WERI-Rb-1 (cell line): ENCODE results near the gene APOL3.

Source experiments
- DNase-seq: peaks from one replicate; pipeline ENCODE4 v3.0.0-alpha.2; 2020
- H3K27ac ChIP-seq: fragments of 250-450 bp; sonication (Bioruptor Pico); 2 replicates; pipeline ENCODE4 v1.5.1; 2020; ENCODE audit warnings: mild to moderate bottlenecking, moderate library complexity
- H3K27me3 ChIP-seq: fragments of 250-450 bp; sonication (Bioruptor Pico); 2 replicates; pipeline ENCODE4 v1.5.1; 2021; ENCODE audit warnings: mild to moderate bottlenecking, low read depth, moderate library complexity; ENCODE audit not compliant: insufficient read depth, severe bottlenecking
- H3K36me3 ChIP-seq: fragments of 250-450 bp; sonication (Bioruptor Pico); 2 replicates; pipeline ENCODE4 v1.5.1; 2020; ENCODE audit warnings: mild to moderate bottlenecking, moderate library complexity
- H3K4me3 ChIP-seq: 2 replicates; pipeline ENCODE4 v1.5.1; 2011; ENCODE audit warnings: low read depth, mild to moderate bottlenecking, control low read depth, low read length
- H3K9me3 ChIP-seq: fragments of 250-450 bp; sonication (Bioruptor Pico); 2 replicates; pipeline ENCODE4 v1.5.1; 2021; ENCODE audit warnings: mild to moderate bottlenecking, moderate library complexity; ENCODE audit not compliant: severe bottlenecking
- CTCF ChIP-seq: IDR thresholded peaks from 2 replicates; pipeline ENCODE4 v1.5.1; 2011; ENCODE audit warnings: low read depth, mild to moderate bottlenecking, control low read depth, inconsistent platforms, low read length

The APOL3 gene

GRCh38 chr22:36110306-36110881, 50.2 kb downstream of the APOL3 start:
- H3K9me3 ChIP-seq, result no peaks in the 10 kb centered on the region
- TF ChIP-seq CTCF, result no peak
- H3K4me3 ChIP-seq, result no peak overlapping the region
- H3K27ac ChIP-seq, result no peak overlapping the region
- no peak for DNase-seq
- H3K27me3 ChIP-seq, result no peaks in the 10 kb centered on the region
- no peaks in the 10 kb centered on the region for H3K36me3 ChIP-seq

- no peak for TF ChIP-seq CTCF
- DNase-seq, result no peak
- Histone ChIP-seq H3K27ac (no peak overlapping the region), H3K36me3 (no peaks in the 10 kb centered on the region), H3K9me3 (no peaks in the 10 kb centered on the region), H3K27me3 (no peaks in the 10 kb centered on the region), H3K4me3 (no peak overlapping the region)
These were observed 53.1 kb downstream of the APOL3 start for GRCh38 chr22:36107436-36107835.

- no peak for TF ChIP-seq CTCF
- Histone ChIP-seq H3K4me3 (no peak overlapping the region), H3K9me3 (no peaks in the 10 kb centered on the region), H3K36me3 (no peaks in the 10 kb centered on the region), H3K27me3 (no peaks in the 10 kb centered on the region), H3K27ac (no peak overlapping the region)
- DNase-seq, result no peak
These were observed 53.6 kb downstream of the APOL3 start for GRCh38 chr22:36106910-36107309.

- Histone ChIP-seq H3K27me3 (no peaks in the 10 kb centered on the region), H3K9me3 (no peaks in the 10 kb centered on the region), H3K4me3 (no peak overlapping the region), H3K36me3 (no peaks in the 10 kb centered on the region), H3K27ac (no peak overlapping the region)
- no peak for TF ChIP-seq CTCF
- no peak for DNase-seq
These were observed 55.6 kb downstream of the APOL3 start for GRCh38 chr22:36104988-36105387.

GRCh38 chr22:36104435-36104834, 56.1 kb downstream of the APOL3 start:
- Histone ChIP-seq H3K4me3 (no peak overlapping the region), H3K9me3 (no peaks in the 10 kb centered on the region), H3K27ac (no peak overlapping the region), H3K27me3 (no peaks in the 10 kb centered on the region), H3K36me3 (no peaks in the 10 kb centered on the region)
- TF ChIP-seq CTCF, result no peak
- DNase-seq, result no peak

GRCh38 chr22:36103891-36104290, 56.7 kb downstream of the APOL3 start:
- DNase-seq, result no peak
- no peak overlapping the region for H3K4me3 ChIP-seq

More at GRCh38 chr22:36103891-36104290, 56.7 kb downstream of the APOL3 start:
- TF ChIP-seq CTCF, result no peak
- Histone ChIP-seq H3K9me3 (no peaks in the 10 kb centered on the region), H3K27me3 (no peaks in the 10 kb centered on the region), H3K36me3 (no peaks in the 10 kb centered on the region), H3K27ac (no peak overlapping the region)
